Aorta (tissue), 5 donors: ENCODE data around the gene ENGASE. TPM values are rescaled to one million over a fixed set of nuclear protein-coding genes. Genes with fewer than 3 reads are reported as not detected.
A peak's percentile ranks its signal among the peaks of the same experiment; 100 is the strongest.

Experiments
- ATAC-seq: fragments of 200-7000 bp; cut with Tn5 transposase; one replicate; pipeline ENCODE4 v1.9.1; 2022; ENCODE audit warnings: moderate library complexity; ENCODE audit not compliant: low FRiP score
- DNase-seq, 2 donors: peaks; one replicate each; pipeline ENCODE4 v3.0.0-alpha.2; 2020
- H3K27ac ChIP-seq, 2 donors: one replicate each; pipeline ENCODE4 v1.5.1; 2013; ENCODE audit warnings: low read length in 2 of 2, mild to moderate bottlenecking in 2 of 2, moderate library complexity in 2 of 2, control low read depth in 1 of 2, inconsistent platforms in 1 of 2, low read depth in 1 of 2
- H3K27me3 ChIP-seq, 2 donors: one replicate each; pipeline ENCODE4 v1.6.1; 2013; ENCODE audit warnings: control low read depth in 1 of 2, low read length in 1 of 2, mild to moderate bottlenecking in 1 of 2, moderate library complexity in 1 of 2; ENCODE audit not compliant: insufficient read depth in 2 of 2, control insufficient read depth in 1 of 2
- H3K36me3 ChIP-seq, 2 donors: one replicate each; pipeline ENCODE4 v1.6.1; 2013; ENCODE audit warnings: control low read depth in 1 of 2, low read length in 1 of 2, mild to moderate bottlenecking in 1 of 2; ENCODE audit not compliant: insufficient read depth in 2 of 2, control insufficient read depth in 1 of 2
- H3K4me1 ChIP-seq, 2 donors: one replicate each; pipeline ENCODE4 v1.6.1; 2013; ENCODE audit warnings: low read length in 2 of 2, control low read depth in 1 of 2, mild to moderate bottlenecking in 1 of 2, moderate library complexity in 1 of 2; ENCODE audit not compliant: insufficient read depth in 2 of 2, control insufficient read depth in 1 of 2
- H3K4me3 ChIP-seq, 2 donors: one replicate each; pipeline ENCODE4 v1.5.1; 2013; ENCODE audit warnings: low read length in 2 of 2, control low read depth in 1 of 2, mild to moderate bottlenecking in 1 of 2
- H3K9me3 ChIP-seq: one replicate; pipeline ENCODE4 v1.6.1; 2013; ENCODE audit warnings: mild to moderate bottlenecking, low read length; ENCODE audit not compliant: control insufficient read depth
- WGBS, 2 donors: extraction: QIAGEN DNeasy Blood & Tissue Kit; methylation state at CpG; one replicate each; pipeline ENCODE4 v1.1.7; 2013; 5-methylcytosine and 5-hydroxymethylcytosine counted together
- intact Hi-C, 2 donors: fragments of 100-400 bp; cut with DNase I; formaldehyde crosslinking; loops; one replicate each; pipeline versions ENCODE4 v1.14.2 to v1.15.0; 2022
- polyA plus RNA-seq, 2 donors: library from polyadenylated mRNA; stranded (reverse); fragments of 200-250 nt; gene quantifications; one replicate each; pipeline ENCODE4 v1.2.3, GENCODE V29; 2013
- total RNA-seq, 2 donors: library from RNA; stranded (reverse); fragmentation: NEBNext Ultra II Directional; extraction: Animal tissue kit (Norgen Biotek cat#: 25700); gene quantifications; one replicate each; pipeline ENCODE4 v1.2.1, GENCODE V29; 2021
- donor health status: healthy with polysubstance abuse.
- donor health status: Bipolar disorder and iron deficiency.
- donor health status: DM: no; HTN: no; CAD: no.
- donor health status: DM: no; HTN: no; CAD: no.
- donor health status: DM: yes; HTN: yes; CAD: no.

ENGASE gene
- total and polyA plus RNA-seq, 4 donors, result 7.0 to 60.5 (median 51.6) TPM

DNA sequence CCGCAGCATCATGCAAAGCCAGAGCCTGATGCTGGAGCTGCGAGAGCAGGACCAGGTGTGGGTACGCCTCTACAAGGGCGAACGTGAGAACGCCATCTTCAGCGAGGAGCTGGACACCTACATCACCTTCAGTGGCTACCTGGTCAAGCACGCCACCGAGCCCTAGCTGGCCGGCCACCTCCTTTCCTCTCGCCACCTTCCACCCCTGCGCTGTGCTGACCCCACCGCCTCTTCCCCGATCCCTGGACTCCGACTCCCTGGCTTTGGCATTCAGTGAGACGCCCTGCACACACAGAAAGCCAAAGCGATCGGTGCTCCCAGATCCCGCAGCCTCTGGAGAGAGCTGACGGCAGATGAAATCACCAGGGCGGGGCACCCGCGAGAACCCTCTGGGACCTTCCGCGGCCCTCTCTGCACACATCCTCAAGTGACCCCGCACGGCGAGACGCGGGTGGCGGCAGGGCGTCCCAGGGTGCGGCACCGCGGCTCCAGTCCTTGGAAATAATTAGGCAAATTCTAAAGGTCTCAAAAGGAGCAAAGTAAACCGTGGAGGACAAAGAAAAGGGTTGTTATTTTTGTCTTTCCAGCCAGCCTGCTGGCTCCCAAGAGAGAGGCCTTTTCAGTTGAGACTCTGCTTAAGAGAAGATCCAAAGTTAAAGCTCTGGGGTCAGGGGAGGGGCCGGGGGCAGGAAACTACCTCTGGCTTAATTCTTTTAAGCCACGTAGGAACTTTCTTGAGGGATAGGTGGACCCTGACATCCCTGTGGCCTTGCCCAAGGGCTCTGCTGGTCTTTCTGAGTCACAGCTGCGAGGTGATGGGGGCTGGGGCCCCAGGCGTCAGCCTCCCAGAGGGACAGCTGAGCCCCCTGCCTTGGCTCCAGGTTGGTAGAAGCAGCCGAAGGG is 26.4 kb upstream of the ENGASE start:
- H3K4me1 ChIP-seq, result peaks cover 0 to 3% of the 10 kb centered on the region in 2 donors
- ATAC-seq (no peak), DNase-seq (peak; percentile 55 to 78)
- peaks cover 0 to 5% of the 10 kb centered on the region in 2 donors for H3K36me3 ChIP-seq
- 91 to 93% methylated on average over 41 of the region's 41 CpGs for WGBS, 2 donors
- H3K27me3 ChIP-seq, result no peaks in the 10 kb centered on the region
- no peaks in the 10 kb centered on the region for H3K9me3 ChIP-seq
- H3K27ac ChIP-seq, result no peak overlapping the region
- intact Hi-C loops, result loop anchor here in 1 of 2 donors (2.0 kb wide), 1 partner anchor 35 kb away; no protein-coding TSS in a partner anchor
- no peak overlapping the region for H3K4me3 ChIP-seq

DNA sequence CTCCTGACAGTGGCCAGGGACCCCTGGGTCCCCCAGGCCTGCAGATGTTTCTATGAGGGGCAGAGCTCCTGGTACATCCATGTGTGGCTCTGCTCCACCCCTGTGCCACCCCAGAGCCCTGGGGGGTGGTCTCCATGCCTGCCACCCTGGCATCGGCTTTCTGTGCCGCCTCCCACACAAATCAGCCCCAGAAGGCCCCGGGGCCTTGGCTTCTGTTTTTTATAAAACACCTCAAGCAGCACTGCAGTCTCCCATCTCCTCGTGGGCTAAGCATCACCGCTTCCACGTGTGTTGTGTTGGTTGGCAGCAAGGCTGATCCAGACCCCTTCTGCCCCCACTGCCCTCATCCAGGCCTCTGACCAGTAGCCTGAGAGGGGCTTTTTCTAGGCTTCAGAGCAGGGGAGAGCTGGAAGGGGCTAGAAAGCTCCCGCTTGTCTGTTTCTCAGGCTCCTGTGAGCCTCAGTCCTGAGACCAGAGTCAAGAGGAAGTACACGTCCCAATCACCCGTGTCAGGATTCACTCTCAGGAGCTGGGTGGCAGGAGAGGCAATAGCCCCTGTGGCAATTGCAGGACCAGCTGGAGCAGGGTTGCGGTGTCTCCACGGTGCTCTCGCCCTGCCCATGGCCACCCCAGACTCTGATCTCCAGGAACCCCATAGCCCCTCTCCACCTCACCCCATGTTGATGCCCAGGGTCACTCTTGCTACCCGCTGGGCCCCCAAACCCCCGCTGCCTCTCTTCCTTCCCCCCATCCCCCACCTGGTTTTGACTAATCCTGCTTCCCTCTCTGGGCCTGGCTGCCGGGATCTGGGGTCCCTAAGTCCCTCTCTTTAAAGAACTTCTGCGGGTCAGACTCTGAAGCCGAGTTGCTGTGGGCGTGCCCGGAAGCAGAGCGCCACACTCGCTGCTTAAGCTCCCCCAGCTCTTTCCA is 25.5 kb upstream of the ENGASE start:
- H3K4me3 ChIP-seq, result no peak overlapping the region
- no peaks in the 10 kb centered on the region for H3K9me3 ChIP-seq
- DNase-seq (peak; percentile 33 to 59), ATAC-seq (no peak)
- H3K27me3 ChIP-seq, result no peaks in the 10 kb centered on the region
- no peak overlapping the region for H3K27ac ChIP-seq
- intact Hi-C loops, result no loop called here
- WGBS, 2 donors, result 93 to 94% methylated on average over 21 of the region's 21 CpGs
- H3K36me3 ChIP-seq, result peaks cover 0 to 5% of the 10 kb centered on the region in 2 donors
- H3K4me1 ChIP-seq, result peaks cover 0 to 5% of the 10 kb centered on the region in 2 donors

DNA sequence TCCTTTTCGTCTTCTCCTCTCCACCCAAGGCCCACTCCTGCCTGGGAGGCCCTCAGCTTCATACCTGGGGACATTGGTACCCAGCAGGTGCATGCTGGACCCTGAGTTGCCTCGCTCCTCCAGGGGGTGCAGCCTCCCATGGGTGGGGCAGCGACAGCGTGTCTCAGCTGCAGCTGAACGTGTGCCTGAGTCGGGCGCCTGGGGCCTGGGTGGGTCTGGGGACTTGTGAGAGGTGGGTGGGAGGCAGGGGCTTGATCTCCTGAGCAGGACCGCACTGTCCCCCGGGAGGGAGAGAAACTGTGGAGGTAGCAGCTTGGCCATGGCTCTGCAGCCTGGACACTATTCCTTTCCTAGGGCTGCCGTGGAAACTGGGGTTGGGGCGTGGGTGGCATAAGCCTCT is 24.8 kb upstream of the ENGASE start:
- intact Hi-C loops, result no loop called here
- H3K27ac ChIP-seq, result no peak overlapping the region
- H3K4me3 ChIP-seq, result no peak overlapping the region
- H3K9me3 ChIP-seq, result no peaks in the 10 kb centered on the region
- H3K27me3 ChIP-seq, result no peaks in the 10 kb centered on the region
- WGBS, 2 donors, result 97% methylated on average over 11 of the region's 11 CpGs
- H3K4me1 ChIP-seq, result peaks cover 0 to 5% of the 10 kb centered on the region in 2 donors
- DNase-seq (peak; percentile 39 to 75), ATAC-seq (no peak)
- H3K36me3 ChIP-seq, result peaks cover 0 to 5% of the 10 kb centered on the region in 2 donors

DNA sequence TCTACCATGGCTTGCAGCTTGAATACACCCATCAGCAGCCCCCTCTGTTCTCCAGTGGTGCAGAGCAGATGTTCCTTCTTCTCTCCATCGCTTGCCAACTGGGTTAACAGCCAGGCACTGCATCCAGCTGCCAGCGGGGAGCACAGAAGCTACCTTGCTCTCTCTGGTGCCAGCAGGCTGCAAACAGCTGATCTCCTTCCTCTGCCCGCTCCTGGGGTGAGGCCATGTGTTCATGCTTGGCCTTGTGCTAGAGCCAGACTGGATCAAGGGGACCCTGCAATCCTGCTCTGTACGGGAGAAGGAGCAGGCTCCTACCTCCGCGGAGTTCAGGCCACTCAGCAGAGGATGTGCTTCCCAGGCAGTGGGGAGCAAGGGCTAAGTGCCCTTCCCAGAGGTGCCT is 24.1 kb upstream of the ENGASE start:
- ATAC-seq, result no peak
- Histone ChIP-seq H3K9me3 (no peaks in the 10 kb centered on the region), H3K27ac (no peak overlapping the region), H3K4me3 (no peak overlapping the region), H3K4me1 (peaks cover 0 to 5% of the 10 kb centered on the region in 2 donors), H3K27me3 (no peaks in the 10 kb centered on the region), H3K36me3 (peaks cover 0 to 5% of the 10 kb centered on the region in 2 donors)
- WGBS, 2 donors, result 91 to 93% methylated on average over 6 of the region's 6 CpGs
- intact Hi-C loops, result no loop called here
- peak; percentile 14 to 54 for DNase-seq

DNA sequence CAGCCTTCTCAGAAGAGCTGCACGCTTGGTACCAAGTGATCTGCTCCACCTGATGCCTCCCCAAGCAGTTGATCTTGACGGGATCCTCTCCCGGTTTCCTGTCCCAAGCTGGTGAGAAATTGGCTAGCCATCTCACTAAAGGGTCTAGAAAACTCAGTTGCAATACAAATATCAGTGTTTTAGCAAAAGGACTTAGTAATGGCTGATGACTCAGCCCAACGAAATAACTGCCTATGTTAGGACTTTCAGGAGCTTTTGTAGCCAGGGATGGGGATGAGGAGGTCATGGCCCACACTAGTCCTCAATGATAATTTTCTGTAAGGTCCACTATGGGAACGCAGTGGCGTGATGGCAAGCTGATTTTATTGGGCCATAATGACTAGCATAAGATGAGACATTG is 23.3 kb upstream of the ENGASE start:
- WGBS, 2 donors, result 87 to 92% methylated on average over 6 of the region's 6 CpGs
- H3K4me1 ChIP-seq, result peaks cover 0 to 5% of the 10 kb centered on the region in 2 donors

DNA sequence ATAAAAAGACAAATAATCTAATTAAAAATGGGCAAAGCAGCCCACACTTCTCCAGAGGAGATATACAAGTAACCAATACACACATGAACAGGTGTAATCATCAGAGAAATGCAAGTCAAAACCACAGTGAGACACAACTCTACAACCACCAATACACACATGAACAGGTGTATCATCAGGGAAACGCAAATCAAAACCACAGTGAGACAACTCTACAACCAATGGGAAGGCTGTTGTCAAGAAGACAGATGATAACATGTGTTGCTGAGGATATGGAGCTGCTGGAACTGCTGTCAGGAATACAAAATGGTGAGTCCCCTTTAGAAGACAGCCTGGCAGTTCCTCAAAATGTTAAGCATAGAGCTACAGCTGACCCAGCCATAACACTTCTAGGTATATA is 22.5 kb upstream of the ENGASE start:
- ATAC-seq, result no peak
- Histone ChIP-seq H3K27me3 (no peaks in the 10 kb centered on the region), H3K4me3 (no peak overlapping the region), H3K9me3 (no peaks in the 10 kb centered on the region), H3K4me1 (peaks cover 0 to 5% of the 10 kb centered on the region in 2 donors), H3K36me3 (peaks cover 0 to 5% of the 10 kb centered on the region in 2 donors), H3K27ac (no peak overlapping the region)
- intact Hi-C loops, result no loop called here
- WGBS, 2 donors, result 93 to 97% methylated on average over 1 of the region's 1 CpG
- no peak for DNase-seq

More for the DNA sequence above, 23.3 kb upstream of the ENGASE start:
- ATAC-seq (no peak), DNase-seq (peak; percentile 10 to 30)
- intact Hi-C loops, result no loop called here
- H3K27ac ChIP-seq, result no peak overlapping the region
- H3K9me3 ChIP-seq, result no peaks in the 10 kb centered on the region
- H3K27me3 ChIP-seq, result no peaks in the 10 kb centered on the region
- peaks cover 0 to 5% of the 10 kb centered on the region in 2 donors for H3K36me3 ChIP-seq
- H3K4me3 ChIP-seq, result no peak overlapping the region

DNA sequence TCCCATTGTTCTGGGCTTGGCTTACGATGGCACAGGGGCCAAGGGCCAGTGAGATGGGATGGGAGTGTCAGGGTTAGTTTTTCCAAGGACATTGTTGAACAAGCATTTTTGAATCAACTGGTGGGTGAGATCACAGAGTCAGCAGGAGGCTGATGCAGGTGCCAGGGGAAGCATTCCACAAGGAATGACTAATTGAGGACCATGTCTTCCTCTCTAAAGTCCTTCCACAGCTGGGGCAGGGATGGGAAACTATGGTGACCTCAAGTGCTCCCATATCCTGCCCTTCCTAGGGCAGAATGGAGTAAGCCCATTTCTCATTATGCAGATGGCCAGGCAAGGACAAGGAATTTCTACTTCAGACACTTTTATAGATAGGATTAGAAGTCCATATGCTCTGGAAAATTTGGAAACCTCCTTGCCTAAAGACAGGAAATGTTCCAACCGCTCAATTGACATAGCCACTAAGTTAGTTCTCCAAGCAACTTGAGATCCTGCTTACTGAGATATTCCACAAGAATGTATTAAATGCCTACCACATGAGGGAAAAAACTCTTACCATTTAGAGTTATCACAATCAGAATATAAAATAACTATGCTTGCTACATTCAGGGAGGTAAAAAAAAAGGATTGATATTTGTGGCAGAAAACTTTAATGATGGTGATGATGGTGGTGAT is 21.2 kb upstream of the ENGASE start:
- ATAC-seq (no peak), DNase-seq (peak; percentile 26 to 33)
- intact Hi-C loops, result no loop called here

More for the DNA sequence above, 21.2 kb upstream of the ENGASE start:
- Histone ChIP-seq H3K4me1 (peaks cover 0 to 5% of the 10 kb centered on the region in 2 donors), H3K4me3 (no peak overlapping the region), H3K36me3 (no peaks in the 10 kb centered on the region), H3K27me3 (no peaks in the 10 kb centered on the region), H3K27ac (peak overlapping the region in 1 of 2 donors; percentile 42), H3K9me3 (no peaks in the 10 kb centered on the region)
- 64 to 76% methylated on average over 2 of the region's 2 CpGs for WGBS, 2 donors
